Activated CD4-positive, alpha-beta T cell treated with anti-CD3 and anti-CD28 coated beads, Interleukin-2, amount 50 U/mL, for 16 hours (primary cell): Measurements from ENCODE around the gene ICA1L.

Experiments
- DNase-seq: peaks from one replicate; pipeline ENCODE4 v3.0.0-alpha.2; 2020

ICA1L gene

DNA sequence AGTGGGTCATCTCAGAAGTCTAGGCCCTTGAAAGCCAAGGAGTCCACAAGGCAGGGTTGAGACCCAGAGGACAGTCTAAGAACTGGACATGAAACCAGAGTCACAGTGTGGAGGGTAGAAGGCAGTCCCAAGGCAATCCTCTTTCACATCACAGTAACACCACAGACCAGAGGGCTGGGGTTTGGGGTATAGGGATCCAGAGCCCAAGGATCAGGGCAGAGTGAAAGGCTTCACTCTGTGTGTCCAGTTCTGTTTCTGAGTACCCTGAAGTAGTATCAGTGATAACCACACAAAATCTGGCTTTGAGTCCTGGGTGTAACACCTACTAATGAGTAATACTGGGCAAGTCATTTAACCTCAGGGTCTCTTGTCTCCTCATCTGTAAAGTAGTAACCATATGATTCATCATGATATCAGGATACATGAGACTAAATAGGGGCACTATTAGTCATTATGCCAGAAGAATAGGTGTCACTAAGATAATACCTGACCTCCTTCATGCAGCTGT lies 91.0 kb downstream of the ICA1L start:
- DNase-seq, result peak; percentile 84

DNA sequence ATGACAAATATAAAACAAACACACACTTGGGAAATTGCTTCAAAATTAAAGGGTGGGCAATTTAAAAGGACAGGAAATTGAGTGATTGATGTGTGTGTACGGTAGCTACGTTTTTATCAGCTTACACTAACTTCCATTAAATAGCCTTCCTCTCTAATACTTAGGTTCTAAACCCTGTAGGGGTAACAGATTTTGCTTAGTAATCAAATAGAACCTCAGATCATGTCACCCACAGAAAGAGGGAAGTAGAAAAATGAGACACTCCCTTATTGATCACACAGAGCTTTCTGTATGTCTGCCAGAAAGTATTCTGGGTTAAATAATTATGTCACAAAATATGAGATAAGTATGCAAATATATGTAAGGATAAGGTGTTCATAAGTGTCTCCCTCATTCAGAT lies 93.3 kb downstream of the ICA1L start:
- DNase-seq, result no peak

DNA sequence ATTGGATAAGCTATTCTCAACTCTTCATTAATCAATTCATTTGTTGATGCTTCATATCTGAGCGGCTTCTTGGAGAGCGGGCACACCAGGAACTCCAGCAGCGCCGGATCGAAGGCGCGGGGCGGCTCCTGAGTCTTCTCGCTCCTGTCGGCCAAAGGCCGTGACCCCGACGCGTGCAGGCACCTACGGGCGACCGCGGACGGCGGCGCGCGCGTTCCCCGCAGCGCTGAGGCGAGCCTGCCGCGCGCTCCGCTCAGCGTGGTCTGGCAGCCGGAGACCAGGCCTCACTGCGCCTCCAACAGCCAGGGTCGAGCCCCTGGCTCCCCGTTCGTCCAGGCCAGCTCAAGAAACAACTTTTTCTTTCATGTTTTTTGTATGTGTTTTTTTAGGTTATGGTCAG lies 97.5 kb downstream of the ICA1L start:
- DNase-seq, result no peak

GRCh38 chr2:202773301-202773973 lies 98.1 kb downstream of the ICA1L start:
- DNase-seq, result no peak

DNA sequence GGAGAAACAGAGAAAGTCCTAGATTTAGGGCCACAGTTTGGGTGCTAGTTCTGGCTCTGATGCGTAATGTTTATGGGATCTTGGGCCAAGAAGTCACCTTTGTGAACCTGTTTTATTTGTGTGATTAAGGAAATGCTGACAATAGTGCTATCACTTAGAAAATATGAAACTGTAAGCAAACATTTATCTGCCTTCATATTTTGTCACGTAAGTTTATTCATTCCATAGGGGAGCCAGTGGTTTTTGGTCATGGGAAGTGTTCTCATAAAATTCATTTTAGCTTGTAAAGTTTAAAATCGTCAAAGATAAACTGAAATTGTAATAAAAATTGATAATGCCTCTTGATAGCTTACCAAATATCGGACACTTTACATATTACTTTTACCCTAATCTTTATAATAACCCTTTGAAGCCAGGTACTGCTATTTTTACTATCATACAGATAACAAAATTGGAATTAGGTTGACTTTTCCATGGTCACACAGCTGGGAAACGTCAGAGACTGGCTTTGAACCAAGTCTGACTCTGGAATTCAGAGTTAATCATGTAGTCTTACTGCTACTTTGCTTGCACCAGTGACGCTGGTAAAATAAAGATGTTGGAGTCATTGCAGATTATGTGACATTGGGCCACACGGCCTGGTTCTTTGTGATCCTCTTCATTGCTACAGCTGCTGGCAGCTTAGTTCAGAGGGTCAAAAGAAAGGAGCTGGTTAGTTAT lies 99.7 kb downstream of the ICA1L start:
- DNase-seq, result no peak

DNA sequence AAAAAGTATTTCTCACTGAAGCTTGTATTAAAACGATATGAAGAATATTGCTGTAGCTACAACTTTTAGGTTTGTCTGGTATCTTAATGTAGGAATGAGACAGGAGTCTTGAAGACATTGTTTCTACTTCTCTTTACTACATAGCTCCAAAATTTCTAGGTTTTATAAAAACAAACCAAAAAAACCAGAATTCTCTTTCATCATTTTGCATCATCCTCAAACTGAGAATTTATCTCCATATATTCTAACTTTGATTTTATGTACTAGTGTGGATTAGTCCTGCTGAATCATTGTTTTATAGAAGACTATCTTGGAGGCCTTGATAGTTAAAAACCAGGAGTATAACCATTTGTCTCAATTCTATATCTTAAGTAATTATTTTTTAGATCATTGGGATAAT lies 100.2 kb downstream of the ICA1L start:
- no peak for DNase-seq

- DNase-seq, result no peak
Measured at GRCh38 chr2:202769201-202769600, 102.4 kb downstream of the ICA1L start.

GRCh38 chr2:202768273-202768672 lies 103.3 kb downstream of the ICA1L start:
- no peak for DNase-seq

GRCh38 chr2:202765436-202765835 lies 106.1 kb downstream of the ICA1L start:
- no peak for DNase-seq

- no peak for DNase-seq
Measured at GRCh38 chr2:202764991-202765390, 106.6 kb downstream of the ICA1L start.

DNA sequence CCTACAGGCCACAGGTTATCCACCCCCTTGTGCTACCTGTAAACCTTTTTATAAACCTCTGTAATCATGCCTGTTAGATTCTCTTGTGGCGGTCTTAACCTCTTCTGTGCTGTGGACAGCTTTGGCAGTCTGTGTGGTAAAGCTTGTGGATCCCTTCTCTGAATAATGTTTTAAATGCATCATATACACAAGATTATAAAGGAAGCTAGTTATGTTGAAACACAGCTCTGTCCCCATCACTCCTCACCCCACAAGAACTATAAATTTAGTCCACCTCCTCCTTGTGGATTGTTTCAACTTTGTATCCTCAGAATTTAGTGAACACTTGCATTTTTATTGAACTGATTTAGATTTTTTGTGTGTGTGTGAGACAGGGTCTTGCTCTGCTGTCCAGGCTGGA lies 107.7 kb downstream of the ICA1L start:
- no peak for DNase-seq

DNA sequence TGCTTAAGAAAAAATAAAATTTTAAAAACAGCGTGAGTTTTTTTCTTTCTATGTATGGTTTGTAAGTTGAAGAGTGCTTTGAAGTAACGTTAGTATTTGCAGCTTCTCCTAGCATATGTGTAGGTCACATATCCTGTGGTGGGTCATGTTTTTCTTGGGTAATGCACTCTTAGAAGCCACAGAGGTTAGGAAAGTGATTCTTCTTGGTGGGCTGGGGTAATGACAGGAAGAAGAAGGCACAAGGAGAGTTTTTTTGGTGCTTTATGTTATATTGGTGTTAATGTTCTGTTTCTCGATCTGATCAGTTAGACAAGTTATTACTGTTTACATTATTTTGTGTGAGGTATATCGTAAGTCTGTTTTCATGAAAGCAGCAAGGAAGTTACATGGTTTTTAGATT lies 109.0 kb downstream of the ICA1L start:
- DNase-seq, result peak; percentile 29

DNA sequence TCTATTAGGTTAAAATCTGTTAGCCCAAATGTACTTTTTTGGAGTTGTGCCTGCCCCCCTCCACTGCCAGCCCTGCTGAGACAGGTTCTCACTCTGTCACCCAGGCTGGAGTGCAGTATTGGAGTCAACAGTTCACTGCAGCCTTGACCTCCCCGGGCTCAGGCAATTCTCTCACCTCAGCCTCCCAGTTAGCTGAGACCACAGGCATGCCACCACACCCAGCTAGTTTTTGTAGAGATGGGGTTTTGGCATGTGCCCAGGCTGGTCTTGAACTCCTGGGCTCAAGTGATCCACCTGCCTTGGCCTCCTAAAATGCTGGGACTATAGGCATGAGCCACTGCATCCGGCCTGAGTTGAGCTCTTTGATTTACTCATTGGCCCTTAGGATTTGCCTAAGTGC lies 110.7 kb downstream of the ICA1L start:
- DNase-seq, result no peak

- no peak for DNase-seq
Measured at GRCh38 chr2:202758604-202759003, 113.0 kb downstream of the ICA1L start.

GRCh38 chr2:202758128-202758527 lies 113.4 kb downstream of the ICA1L start:
- DNase-seq, result no peak

DNA sequence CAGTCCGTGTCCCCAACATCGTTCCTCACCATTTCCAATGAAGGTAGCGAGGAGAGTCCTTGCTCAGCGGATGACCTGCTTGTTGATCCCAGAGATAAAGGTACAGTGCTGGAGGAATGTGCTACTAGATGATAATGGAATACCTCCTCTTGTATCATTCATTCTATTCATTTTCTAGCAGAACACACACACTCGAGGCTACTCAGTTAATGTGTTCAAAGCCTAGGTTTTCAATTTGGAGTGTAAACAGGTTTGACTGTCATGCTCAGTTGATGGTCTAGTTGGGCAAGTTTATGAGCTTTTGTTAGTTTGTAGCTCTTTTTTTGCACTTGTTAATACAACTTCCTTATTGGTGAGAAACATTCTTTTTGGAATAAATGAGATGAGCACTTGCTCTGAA lies 114.2 kb downstream of the ICA1L start:
- DNase-seq, result no peak

- no peak for DNase-seq
Measured at GRCh38 chr2:202756598-202756997, 115.0 kb downstream of the ICA1L start.

GRCh38 chr2:202754936-202755335 lies 116.6 kb downstream of the ICA1L start:
- DNase-seq, result no peak

DNA sequence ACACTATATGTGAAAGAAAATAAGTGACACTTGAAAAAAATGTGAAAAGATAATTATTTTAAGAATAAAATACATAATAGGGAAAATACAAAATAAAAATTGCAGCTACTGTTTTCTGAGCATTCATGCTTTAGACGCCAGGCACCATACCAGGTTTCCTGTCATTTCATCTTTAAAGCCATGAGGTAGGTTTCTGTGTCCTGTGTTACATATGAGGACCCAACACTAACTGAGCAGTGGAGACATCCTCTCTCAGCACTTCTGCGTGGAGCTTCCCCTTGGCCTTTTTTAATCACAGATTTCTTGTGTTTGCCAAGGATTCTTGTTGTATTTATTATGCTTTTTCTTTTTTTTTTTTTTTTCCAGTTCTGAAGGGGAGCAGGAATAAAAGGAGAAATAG lies 119.5 kb downstream of the ICA1L start:
- no peak for DNase-seq

GRCh38 chr2:202750763-202751427 lies 120.7 kb downstream of the ICA1L start:
- DNase-seq, result no peak

- no peak for DNase-seq
Measured at GRCh38 chr2:202749477-202749876, 122.1 kb downstream of the ICA1L start.

DNA sequence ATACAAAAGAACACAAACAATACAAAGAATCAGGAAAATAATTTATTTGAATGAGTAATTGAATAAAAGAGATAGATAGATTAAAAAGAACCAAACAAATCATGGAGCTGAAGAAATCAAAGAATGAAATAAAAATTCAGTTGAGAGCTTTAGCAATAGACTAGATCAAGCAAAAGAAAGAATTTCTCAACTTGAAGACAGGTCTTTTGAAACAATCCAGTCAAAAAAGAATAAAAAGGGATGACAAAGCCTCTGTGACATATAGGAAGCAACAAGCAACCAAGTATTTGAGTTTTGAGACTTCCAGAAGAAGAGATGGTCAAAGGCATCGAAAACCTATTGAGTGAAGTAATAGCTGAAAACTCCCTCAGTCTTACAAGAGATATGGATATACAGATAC lies 128.0 kb downstream of the ICA1L start:
- no peak for DNase-seq

GRCh38 chr2:202736826-202737225 lies 134.7 kb downstream of the ICA1L start:
- DNase-seq, result no peak

DNA sequence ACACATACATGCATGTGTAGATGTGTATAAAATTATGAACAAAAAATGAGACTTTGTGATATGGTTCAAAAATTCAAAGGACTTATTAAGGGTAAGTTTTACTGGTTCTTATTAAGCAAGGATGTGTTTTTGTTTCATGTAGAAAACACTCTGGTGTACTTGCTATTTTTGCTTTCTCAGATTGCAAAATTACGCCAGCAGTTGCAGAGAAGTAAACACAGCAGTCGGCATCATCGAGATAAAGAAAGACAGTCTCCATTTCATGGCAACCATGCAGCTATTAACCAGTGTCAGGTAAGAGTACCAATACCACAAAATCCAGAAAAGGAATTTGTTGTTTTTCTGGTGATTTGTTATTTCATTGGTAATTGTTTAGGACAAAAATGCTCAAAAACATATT lies 145.5 kb downstream of the ICA1L start:
- no peak for DNase-seq
